Activated CD8-positive, alpha-beta memory T cell treated with anti-CD3 and anti-CD28 coated beads for 36 hours (primary cell): ENCODE results near the gene BCL2. TPM values are rescaled to one million over a fixed set of nuclear protein-coding genes. Genes with fewer than 3 reads are reported as not detected.

ENCODE experiments used
- CTCF ChIA-PET: fragments of 350-600 bp; sonication (Branson Sonifier 250); formaldehyde crosslinking; loops from one replicate; lab custom pipeline; 2021; ENCODE audit warnings: antibody characterized with exemption; lab: Charles Lee
- POLR2A ChIA-PET: fragments of 350-600 bp; sonication (Branson Sonifier 250); formaldehyde crosslinking; loops from one replicate; lab custom pipeline; 2021; ENCODE audit warnings: antibody characterized with exemption; lab: Charles Lee
- total RNA-seq, 2 experiments: library from RNA; stranded (reverse); gene quantifications; one replicate each; pipeline ENCODE4 v1.2.3, GENCODE V29; 2021

The BCL2 gene
- total RNA-seq, 2 experiments from 2014 or later = 74.9 to 75.7 TPM

GRCh38 chr18:63168287-63168686, 151.3 kb downstream of the BCL2 start:
- ChIA-PET CTCF (no interaction called here), POLR2A (no interaction called here)

GRCh38 chr18:63166142-63166541, 153.4 kb downstream of the BCL2 start:
- ChIA-PET POLR2A (no interaction called here), CTCF (interaction anchor here (0.7 to 1.0 kb wide), 2 partner anchors 11 to 46 kb away, joined by 3 read pairs; no protein-coding TSS in a partner anchor)

- POLR2A ChIA-PET = no interaction called here
- CTCF ChIA-PET = interaction anchor here (1.9 kb wide), 1 partner anchor 9 kb away, joined by 5 read pairs; no protein-coding TSS in a partner anchor
These were observed 155.2 kb downstream of the BCL2 start for GRCh38 chr18:63164396-63164795.

GRCh38 chr18:63162271-63163014, 157.1 kb downstream of the BCL2 start:
- POLR2A ChIA-PET = interaction anchor here (0.6 to 2.0 kb wide), 7 partner anchors 10 to 141 kb away, joined by 3 to 13 read pairs (median 6); no protein-coding TSS in a partner anchor
- CTCF ChIA-PET = interaction anchor here (0.6 to 1.9 kb wide), 9 partner anchors 9 to 829 kb away, joined by 3 to 7 read pairs (median 5); partner anchors contain the start of gene BCL2

GRCh38 chr18:63161761-63162195, 157.8 kb downstream of the BCL2 start:
- POLR2A ChIA-PET = interaction anchor here (0.9 to 2.0 kb wide), 8 partner anchors 9 to 158 kb away, joined by 3 to 13 read pairs (median 6); partner anchors contain the start of gene BCL2
- CTCF ChIA-PET = interaction anchor here (0.6 to 1.6 kb wide), 10 partner anchors 9 to 158 kb away, joined by 3 to 7 read pairs (median 4); partner anchors contain the start of gene BCL2

- ChIA-PET POLR2A (interaction anchor here (0.7 to 2.0 kb wide), 10 partner anchors 9 to 446 kb away, joined by 3 to 13 read pairs (median 6); partner anchors contain the start of genes BCL2 and PHLPP1), CTCF (interaction anchor here (0.7 to 1.4 kb wide), 7 partner anchors 8 to 158 kb away, joined by 3 to 7 read pairs (median 4); partner anchors contain the start of gene BCL2)
These were observed 158.4 kb downstream of the BCL2 start for GRCh38 chr18:63161032-63161760.

- ChIA-PET POLR2A (interaction anchor here (0.7 to 2.7 kb wide), 8 partner anchors 8 to 445 kb away, joined by 3 to 13 read pairs (median 6); partner anchors contain the start of genes BCL2 and PHLPP1), CTCF (interaction anchor here (1.1 to 1.4 kb wide), 3 partner anchors 8 to 158 kb away, joined by 3 to 4 read pairs (median 4); no protein-coding TSS in a partner anchor)
These were observed 159.2 kb downstream of the BCL2 start for GRCh38 chr18:63160172-63160995.

GRCh38 chr18:63159590-63159989, 160.0 kb downstream of the BCL2 start:
- ChIA-PET CTCF (interaction anchor here (1.4 kb wide), 1 partner anchor 40 kb away, joined by 4 read pairs; no protein-coding TSS in a partner anchor), POLR2A (interaction anchor here (0.7 to 2.7 kb wide), 2 partner anchors 156 to 158 kb away, joined by 3 to 10 read pairs; no protein-coding TSS in a partner anchor)

- POLR2A ChIA-PET = interaction anchor here (0.7 to 2.7 kb wide), 3 partner anchors 156 to 161 kb away, joined by 3 to 10 read pairs (median 3); partner anchors contain the start of gene BCL2
These were observed 160.8 kb downstream of the BCL2 start for GRCh38 chr18:63158676-63159291.

GRCh38 chr18:63158012-63158631, 161.4 kb downstream of the BCL2 start:
- CTCF ChIA-PET = interaction anchor here (0.7 to 1.5 kb wide), 5 partner anchors 42 to 160 kb away, joined by 3 to 5 read pairs (median 3); no protein-coding TSS in a partner anchor
- POLR2A ChIA-PET = interaction anchor here (0.9 to 2.7 kb wide), 2 partner anchors 159 to 161 kb away, joined by 3 to 10 read pairs; partner anchors contain the start of gene BCL2

More at GRCh38 chr18:63158676-63159291, 160.8 kb downstream of the BCL2 start:
- CTCF ChIA-PET = interaction anchor here (0.7 to 1.4 kb wide), 4 partner anchors 41 to 159 kb away, joined by 3 to 5 read pairs (median 4); no protein-coding TSS in a partner anchor

- ChIA-PET CTCF (interaction anchor here (0.8 to 5.2 kb wide), 6 partner anchors 26 to 161 kb away, joined by 3 to 34 read pairs (median 8); partner anchors contain the start of gene BCL2), POLR2A (interaction anchor here (2.7 kb wide), 1 partner anchor 160 kb away, joined by 10 read pairs; no protein-coding TSS in a partner anchor)
These were observed 162.1 kb downstream of the BCL2 start for GRCh38 chr18:63157293-63158011.

- ChIA-PET POLR2A (interaction anchor here (0.6 to 1.4 kb wide), 5 partner anchors 56 to 162 kb away, joined by 3 to 5 read pairs (median 4); no protein-coding TSS in a partner anchor), CTCF (interaction anchor here (1.2 to 5.2 kb wide), 13 partner anchors 10 to 162 kb away, joined by 3 to 34 read pairs (median 5); partner anchors contain the start of gene BCL2)
These were observed 163.4 kb downstream of the BCL2 start for GRCh38 chr18:63155910-63156773.

- CTCF ChIA-PET = interaction anchor here (0.5 to 5.2 kb wide), 22 partner anchors 11 to 206 kb away, joined by 3 to 34 read pairs (median 3); partner anchors contain the start of gene BCL2
- POLR2A ChIA-PET = interaction anchor here (0.8 to 1.4 kb wide), 7 partner anchors 19 to 167 kb away, joined by 3 to 5 read pairs (median 4); partner anchors contain the start of gene BCL2
These were observed 164.3 kb downstream of the BCL2 start for GRCh38 chr18:63155169-63155852.
